HG03575 (cell line): ENCODE data around the gene ASB18.

Experiments used
- ATAC-seq: cut with Tn5 transposase; IDR thresholded peaks from one replicate; pipeline ENCODE4 v1.9.1; 2021; ENCODE audit not compliant: unreplicated experiment, insufficient number of reproducible peaks, low FRiP score; ENCODE audit errors: extremely low read depth

Gene ASB18, protein sequence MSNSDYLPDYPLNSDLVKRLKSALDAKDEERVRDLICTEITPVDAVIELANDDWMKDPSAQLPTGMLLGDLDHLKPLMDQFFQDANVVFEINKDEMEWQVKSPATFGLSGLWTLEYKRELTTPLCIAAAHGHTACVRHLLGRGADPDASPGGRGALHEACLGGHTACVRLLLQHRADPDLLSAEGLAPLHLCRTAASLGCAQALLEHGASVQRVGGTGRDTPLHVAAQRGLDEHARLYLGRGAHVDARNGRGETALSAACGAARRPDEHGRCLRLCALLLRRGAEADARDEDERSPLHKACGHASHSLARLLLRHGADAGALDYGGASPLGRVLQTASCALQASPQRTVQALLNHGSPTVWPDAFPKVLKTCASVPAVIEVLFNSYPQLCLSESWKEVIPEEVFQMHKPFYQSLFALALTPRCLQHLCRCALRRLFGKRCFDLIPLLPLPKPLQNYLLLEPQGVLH

DNA sequence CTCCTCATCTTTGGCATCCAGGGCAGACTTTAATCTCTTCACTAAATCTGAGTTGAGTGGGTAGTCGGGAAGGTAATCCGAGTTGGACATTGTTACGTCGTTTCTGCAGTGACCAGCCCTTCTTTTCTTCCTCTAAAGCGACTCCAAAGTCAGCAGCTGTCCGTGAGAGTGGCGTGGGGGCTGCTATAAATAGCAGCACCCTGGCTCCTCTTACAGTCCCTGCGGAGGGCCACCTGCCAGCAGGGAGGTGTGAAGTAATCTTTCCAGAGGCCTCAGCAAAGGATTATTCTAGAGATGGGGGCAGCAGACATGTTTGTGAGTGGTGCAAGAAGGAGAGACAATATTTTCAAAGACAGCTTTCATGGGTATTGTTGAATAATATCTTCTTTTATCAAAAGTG lies at the start of gene ASB18:
Gene ASB18, minus strand, starts transcription at position 151 of the 400 bp plus-strand sequence. Its CDS starts 61 bp downstream, at position 90.
- no peak for ATAC-seq

DNA sequence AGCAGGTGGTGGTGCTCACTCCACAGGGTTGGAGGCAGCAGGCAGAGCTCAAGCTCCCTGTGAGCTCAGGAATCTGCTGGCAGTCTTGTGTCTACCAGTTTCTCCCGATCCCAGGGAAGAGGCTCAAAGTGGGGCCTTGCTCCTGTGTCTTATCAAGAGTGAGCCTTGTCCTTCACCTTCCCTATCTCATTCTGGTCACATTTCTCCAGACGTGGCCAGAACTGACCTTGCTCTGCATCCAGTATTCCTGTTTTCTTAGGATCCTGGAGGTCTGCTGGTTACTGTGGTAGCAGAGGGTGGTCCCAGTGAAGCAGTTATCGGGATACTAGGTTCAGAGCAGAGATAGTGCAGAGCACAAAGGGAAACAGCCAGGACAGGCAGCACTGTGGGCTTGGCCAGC lies 47.1 kb upstream of the ASB18 start:
- no peak for ATAC-seq

DNA sequence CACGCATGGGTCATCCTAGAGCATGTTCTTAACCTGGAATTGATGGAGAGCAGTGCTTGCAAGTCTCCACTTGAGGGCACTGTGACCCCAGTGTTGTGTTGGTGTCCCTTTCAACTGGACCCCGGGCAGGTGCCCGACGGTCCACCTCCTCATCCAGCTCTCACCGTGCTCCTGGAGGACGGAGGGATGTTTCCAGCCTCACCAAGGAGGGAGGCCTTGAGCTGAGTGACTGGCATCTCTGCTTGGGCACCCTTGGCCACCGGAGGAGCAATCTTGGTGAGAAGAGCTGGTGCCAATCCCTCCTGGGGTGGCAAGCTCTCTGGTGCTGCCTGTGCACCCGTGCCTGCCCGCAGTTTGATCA lies 45.4 kb upstream of the ASB18 start:
- ATAC-seq: no peak

DNA sequence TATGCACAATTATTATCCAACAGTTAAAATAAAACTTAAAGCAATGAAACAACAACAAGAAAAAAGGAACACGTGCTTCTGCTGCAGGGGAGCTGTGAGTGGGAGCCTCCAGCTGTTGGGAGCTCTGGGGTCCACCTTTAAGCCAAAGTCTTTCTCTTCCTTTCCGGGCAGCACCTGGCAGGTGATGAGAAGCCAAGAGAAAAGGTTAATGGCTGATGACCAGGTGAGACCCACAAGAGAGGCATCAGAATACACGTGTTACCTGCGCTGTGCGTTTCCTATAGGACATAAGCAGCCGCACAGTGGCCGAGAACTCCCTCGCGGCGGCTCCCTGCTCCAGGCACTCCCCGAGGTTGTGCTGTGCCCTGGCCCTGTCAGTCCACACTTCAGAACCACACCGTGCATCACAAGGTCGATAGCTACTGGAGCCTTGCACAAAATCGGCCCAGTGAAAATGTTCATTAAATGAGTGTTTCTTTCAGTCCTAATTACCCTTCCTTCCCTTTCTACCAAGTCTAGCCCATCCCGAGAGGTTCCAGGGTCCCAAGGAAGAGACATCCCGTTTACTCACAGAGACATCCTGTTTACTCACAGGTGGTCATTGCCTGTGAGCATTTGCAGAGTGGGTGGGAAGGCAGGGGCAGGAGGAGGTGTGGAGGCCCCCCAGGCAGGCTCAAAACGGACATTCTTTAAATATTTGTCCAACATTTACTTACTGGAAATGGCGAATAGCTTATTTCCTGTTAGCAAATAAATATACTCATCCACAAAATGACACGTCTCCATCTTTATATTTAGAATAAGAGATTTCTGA lies 44.9 kb upstream of the ASB18 start:
- ATAC-seq: no peak

DNA sequence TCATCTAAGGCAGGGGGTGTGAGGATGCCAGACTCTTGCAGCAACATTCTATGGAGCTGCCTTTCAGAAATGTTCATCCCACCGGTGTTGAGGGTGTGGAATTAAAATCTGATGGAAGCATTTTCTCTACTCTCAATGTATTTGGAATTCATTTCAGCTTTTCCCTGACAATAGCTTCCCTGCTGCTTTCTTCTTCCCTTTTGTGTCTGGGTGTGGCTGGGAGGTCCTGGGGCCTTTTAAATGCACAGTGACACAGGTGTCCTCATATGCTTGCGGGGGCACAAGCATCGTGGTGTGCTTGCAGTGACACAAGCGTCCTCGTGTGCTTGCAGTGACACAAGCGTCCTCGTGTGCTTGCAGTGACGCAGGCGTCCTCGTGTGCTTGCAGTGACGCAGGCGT lies 43.4 kb upstream of the ASB18 start:
- ATAC-seq: no peak

DNA sequence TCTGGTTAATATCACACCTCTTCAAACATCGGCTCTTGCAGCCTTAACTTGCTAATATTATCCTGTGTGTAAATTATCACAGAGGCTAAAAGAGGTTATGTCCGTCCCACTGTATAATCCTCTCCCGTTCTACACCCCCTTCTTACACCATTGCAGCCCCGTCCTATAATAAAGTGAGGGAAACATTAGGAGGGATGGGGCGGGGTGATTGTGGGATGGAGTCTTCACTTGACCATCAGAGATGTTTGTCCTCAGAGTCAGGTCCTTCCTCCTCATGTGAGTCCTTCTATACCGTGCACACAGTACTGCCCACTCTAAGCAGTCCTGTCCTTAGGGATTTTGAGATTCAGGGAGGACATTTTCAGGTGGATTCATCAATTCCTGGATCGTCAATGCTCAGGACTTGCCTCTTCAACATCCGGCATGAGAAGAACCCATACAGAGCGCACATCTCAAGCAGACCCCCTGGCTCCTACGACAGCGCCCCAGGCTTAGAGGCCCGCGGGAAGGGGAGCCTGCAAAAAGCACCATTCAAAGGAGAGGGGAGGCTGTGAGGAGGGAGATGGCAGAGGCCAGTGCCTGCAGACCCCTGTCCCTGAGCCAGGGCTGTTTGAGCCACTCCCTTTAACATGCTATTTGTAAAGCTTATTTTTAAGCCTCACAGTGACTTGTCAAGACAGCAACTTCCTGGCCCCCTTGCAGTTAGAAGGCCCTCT lies 42.8 kb upstream of the ASB18 start:
- ATAC-seq: no peak

DNA sequence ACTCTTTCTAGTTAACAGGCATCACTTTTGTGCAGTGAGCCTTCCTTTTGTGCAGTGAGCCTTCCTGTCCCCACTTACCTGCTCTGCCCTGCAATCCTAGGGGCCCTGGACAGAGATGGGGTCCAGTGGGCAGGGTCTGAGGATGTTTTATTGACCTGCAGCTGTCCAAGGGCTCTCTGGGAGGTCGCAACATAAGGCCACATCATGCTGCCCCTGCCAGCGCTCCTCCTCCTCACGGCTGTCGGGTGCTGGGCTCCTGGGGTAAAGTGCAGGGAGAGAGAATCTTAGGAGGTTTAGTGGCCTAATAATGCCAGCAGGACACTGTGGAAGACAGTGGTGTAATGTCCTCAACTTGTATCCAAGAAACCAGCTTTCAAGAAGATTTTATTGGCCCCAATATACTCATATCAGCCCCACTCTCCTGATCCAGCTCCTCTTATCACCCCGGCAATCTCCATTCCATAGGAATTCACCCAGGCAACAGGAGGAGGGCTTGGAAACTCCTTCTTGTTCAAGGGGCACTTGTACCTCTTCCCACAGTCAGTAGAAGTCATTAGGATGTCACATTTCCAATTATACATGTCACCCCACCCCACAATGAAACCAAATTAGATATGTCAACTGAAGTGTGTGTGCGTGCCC lies 41.9 kb upstream of the ASB18 start:
- no peak for ATAC-seq

DNA sequence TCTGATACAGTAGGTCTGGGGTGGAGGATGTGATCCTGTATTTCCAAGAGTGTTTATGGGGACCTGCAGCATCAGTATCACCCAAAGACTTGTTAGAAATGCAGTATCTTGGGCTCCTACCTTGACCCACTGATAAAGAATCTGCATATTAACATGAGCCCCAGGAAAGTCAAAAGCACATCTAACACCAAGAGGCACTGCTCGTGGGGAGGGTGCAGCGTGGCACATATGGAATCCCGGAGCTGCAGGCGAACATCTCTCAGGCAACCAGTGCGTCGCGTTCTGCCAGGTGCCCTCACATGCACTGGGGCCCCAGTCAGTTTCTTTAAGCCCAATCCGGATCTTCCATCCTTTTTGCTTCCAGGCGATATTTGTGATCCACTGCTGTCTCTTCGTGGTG lies 41.3 kb upstream of the ASB18 start:
- ATAC-seq: no peak

DNA sequence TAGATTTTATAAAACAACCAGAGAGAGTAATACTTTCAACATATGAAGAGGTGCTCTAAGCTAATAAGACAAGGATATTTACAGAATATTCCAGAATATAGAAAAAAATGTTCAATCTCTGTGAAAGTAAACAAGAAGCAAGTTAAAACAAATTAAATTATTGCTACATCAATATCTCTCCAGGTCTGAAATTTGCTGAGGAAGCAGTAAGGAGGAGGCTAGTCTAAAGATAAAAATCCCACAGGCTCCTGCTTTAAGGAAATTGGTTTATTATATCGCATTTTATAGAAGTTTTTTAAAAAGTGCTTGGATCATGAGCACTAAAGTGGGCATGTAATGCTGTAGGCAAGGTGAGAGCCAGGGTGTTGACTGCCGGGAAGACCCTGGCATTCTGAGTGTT lies 39.7 kb upstream of the ASB18 start:
- ATAC-seq: no peak

DNA sequence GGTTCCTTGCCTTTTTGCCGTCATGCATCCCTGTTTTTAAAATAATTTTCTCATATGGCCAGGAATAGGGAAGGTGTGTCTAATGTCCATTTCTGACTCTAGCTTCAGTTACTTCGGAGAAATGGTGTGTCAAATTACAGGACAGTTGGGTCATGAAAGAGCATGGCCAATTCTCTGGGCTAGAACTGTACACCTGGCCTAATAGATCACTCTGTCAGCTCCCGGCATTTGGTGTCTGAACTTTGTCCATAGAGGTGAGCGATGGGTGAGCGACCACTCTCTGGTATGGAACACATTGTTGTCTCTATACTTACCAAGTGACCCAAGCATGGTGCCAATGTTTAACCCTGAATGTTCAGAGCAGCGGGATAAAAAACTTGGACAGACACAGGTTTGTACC lies 38.3 kb upstream of the ASB18 start:
- ATAC-seq: no peak

DNA sequence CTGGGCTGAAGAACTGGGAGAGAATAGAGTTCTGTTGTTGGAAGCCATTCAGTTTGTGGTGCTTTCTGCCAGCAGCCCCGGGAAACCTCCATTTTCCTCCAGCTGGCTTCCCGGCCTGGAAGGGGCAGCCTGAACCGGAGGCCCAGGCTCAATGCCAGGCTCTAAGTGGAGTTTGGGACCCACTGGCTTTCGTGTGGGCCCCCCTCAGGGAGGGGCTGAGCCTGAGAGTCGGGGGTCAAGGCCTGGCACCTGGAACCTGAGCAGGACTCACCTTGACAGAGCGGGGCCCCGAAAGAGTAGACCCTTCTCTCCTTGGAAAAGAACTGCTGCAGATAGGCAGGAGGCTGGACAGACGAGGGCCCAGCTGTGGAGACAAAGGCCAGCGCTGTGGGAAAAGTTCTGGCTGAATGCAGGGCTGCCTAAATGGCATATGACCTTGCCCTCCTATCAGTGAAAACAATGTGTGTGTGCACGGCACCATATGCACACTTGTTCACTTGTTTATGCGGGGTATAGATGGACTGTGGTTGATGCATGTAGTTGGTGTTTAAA lies 34.8 kb upstream of the ASB18 start:
- ATAC-seq: no peak

DNA sequence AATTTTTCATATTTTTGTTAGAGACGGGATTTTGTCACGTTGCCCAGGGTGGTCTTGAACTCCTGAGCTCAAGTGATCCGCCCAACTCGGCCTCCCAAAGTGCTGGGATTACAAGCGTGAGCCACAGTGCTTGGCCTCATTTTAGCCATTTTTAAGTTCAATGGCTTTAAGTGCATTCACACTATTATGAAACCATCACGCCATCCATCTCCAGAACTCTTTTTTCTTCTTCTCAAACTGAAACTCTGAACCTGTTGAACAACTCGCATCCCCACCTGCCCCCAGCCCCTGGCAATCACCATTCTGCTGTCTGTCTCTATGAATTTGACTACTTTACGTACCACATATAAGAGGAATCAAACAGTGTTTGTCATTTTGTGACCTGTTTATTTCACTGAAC lies 31.3 kb upstream of the ASB18 start:
- ATAC-seq: no peak

DNA sequence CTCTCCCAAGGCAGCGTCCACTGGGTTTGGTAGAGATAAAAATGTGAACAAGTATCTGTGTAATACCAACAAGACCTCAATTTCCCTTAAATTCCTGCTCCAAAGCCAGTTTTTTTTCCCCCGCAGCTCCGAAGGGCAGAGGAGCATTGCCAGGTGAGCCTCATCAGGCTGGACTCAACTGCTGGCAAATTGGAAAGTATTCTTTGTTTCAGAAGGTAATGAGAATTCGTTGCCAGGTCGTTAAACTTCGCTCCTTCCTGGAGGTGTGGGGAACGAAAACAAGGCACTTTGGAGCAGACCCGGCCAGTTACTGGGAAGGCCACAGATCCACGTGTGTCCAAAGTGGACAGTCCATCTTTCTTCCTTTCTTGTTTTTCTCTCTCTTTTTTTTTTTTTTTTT lies 30.4 kb upstream of the ASB18 start:
- ATAC-seq: no peak

DNA sequence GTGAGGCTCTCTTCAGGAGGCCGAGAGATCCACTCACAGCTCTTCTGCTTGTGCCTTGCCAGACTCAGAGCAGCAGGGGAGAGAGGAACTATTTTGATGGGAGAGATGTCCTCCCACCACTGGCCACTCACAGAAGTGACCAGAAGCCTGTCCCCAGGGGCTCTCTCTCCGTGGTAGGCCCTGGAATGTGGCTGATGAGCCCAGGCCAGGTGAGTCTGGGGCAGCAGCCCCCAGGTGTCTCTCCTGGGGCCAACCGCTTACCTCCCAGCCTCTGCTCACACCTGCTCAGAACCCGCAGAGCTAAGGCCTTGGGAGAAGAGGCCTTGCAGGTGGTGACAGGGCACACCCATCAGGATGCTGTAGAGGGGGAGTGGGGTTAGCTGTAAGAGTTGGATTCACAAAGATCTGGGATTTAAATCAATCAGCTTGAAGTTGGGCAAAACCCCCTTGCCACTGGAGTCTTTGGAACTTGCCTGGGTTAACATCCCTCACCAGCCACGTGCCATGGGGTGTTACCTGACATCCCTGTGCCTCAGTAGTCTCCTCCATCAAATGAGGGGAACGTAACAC lies 29.1 kb upstream of the ASB18 start:
- ATAC-seq: no peak

DNA sequence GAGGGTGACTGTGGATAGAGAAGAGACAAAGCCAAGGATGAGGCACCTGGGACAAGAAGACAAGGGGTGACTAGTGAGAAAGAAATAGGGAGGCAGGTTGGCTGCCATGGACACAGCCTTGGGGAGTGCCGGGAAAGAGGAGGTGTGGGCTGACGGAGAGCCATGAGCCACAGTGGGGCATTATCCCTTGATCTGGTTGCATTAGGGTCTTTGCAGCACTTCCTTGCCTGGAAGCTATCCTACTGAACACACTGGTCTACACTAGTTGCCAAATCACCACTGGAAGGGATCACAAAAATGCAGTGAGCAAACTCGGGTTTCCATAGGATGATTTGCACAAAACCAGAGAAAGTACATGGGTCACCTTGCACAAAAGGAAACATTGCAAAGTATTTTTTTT lies 27.7 kb upstream of the ASB18 start:
- no peak for ATAC-seq

DNA sequence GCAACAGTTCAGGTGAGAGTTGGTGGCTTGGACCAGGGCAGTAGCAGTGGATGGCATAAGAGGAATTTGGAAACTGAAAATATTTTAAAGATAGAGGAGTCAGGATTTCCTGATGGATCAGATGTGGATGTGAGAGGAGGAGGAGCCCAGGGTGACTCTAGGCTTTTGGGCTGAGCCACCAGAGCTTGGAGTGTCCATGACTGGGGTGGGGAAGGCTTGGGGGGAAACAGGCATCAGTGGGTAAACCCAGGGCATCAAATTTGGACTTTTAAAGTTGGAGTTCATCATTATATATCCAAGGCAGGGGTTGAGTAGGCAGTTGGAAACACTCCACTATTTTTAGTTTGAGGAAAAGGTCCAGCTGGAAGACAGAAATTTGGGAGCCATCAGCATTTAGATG lies 27.3 kb upstream of the ASB18 start:
- ATAC-seq: no peak

DNA sequence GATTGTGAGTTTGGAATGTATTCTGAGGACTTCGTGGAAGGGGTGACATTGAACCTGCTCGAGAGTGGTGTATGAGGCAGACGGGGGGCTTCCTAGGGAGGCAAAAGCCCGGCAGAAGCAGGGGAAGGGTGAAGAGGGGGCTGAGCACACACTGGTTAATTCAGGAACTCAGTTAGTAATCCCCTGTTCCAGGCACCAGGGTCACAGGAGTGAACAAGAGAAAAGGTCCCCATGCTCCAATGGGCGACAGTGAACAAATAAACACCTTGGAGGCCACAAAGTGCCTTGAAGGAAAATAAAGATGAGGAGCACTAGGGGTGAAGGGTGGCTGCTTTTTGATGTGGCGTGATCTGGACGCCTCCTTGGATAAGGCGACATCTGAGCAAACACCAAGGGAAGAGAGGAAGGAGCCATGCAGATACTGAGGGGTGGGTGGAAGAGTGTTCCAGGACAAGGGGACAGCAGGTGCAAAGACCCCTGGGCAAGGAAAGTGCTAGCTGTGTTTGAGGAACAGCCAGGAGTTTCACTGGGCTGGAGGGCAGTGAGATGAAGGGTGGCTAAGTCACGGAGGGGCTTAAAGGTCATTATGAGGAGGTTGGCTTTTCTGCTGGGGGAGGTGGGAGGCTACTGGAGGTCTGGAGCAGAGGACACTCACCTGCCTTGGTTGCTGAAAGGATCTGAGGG lies 26.7 kb upstream of the ASB18 start:
- ATAC-seq: no peak

DNA sequence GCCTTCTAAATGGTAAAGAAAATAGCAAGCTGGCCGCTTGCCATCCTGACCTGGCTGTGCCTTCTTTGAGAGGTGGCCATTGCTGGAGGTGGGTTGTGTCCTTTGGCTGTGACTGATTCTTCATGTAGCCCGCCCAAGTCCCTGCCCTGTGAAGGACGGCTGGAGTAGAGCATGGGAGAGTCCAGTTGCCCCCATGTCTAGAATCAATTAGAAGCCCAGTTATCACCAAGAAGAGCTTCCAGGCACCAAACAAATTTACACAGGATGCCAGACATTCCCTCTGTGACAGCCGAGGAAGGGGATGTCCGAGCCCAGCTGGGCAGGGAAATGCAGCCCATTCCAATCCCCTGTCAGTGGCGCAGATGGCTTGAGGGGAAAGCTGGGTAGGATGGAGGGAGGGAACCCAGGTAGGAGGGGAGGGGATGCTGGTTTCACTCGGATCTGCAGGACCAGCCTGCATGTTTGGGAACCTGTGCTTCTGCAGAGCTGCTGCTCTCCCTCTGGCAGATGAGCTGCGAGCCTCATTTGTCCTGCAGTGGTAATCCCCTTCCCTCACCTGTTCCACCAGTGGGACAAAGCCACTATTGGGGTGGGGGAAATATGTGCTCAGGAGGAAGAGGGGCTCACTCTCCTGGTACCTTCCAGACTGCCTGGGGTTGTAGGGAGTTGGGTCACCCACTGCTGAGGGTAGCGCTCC lies 25.7 kb upstream of the ASB18 start:
- no peak for ATAC-seq
